A549 (cell line): Measurements from ENCODE around the gene KSR2. TPM values are rescaled to one million over a fixed set of nuclear protein-coding genes. Genes with fewer than 3 reads are reported as not detected.

Source experiments
- ATAC-seq, 2 experiments: fragments of 200-7000 bp in 1 of 2; fragments of >200 bp in 1 of 2; cut with Nextera tagmentation in 1 of 2; cut with Tn5 transposase in 1 of 2; 3 replicates each; pipeline versions ENCODE4 v1.8.0 to v1.9.1; 2018 to 2020; ENCODE audit warnings: mild to moderate bottlenecking in 1 of 2, moderate library complexity in 1 of 2
- CTCF ChIA-PET: fragments of 300-600 bp; sonication (Branson Sonifier 250); formaldehyde crosslinking; extraction: SDS; loops from one replicate; lab custom pipeline; 2021; ENCODE audit warnings: antibody characterized with exemption, inconsistent platforms; lab: Yijun Ruan, JAX
- POLR2A ChIA-PET: fragments of 350-600 bp; formaldehyde crosslinking; extraction: SDS; loops from one replicate; lab custom pipeline; 2021; ENCODE audit warnings: antibody characterized with exemption, inconsistent platforms; lab: Yijun Ruan, JAX
- DNase-seq, 2 experiments: peaks; one replicate each; pipeline versions ENCODE4 v3.0.0 to v3.0.0-alpha.2; 2011 to 2016; ENCODE audit warnings: low read depth in 1 of 2, low spot score in 1 of 2
- FAIRE-seq: peaks from 2 replicates; lab custom pipeline; 2011; peaks lifted over from hg19 to GRCh38; lab: Jason Lieb, UNC
- H3K27ac ChIP-seq, 2 experiments: fragments of >200 bp; sonication (Bioruptor Twin); formaldehyde crosslinking; 3 replicates each; pipeline ENCODE4 v1.5.1; 2016 to 2017
- H3K4me1 ChIP-seq: fragments of >200 bp; sonication (Bioruptor Twin); formaldehyde crosslinking; 3 replicates; pipeline ENCODE4 v1.6.1; 2016
- H3K4me2 ChIP-seq: fragments of >200 bp; sonication (Bioruptor Twin); formaldehyde crosslinking; 3 replicates; pipeline ENCODE4 v1.6.1; 2016
- H3K4me3 ChIP-seq: fragments of >200 bp; sonication (Bioruptor Twin); formaldehyde crosslinking; 3 replicates; pipeline ENCODE4 v1.5.1; 2016
- H3K9me3 ChIP-seq: fragments of >200 bp; sonication (Bioruptor Twin); formaldehyde crosslinking; 3 replicates; pipeline ENCODE4 v1.6.1; 2016
- CEBPB ChIP-seq, 2 experiments: fragments of >200 bp in 1 of 2; sonication (Bioruptor Twin) in 1 of 2; formaldehyde crosslinking in 1 of 2; IDR thresholded peaks; 2 replicates each; pipeline ENCODE4 v1.6.1; 2012 to 2016
- EHF ChIP-seq: fragments of 250-450 bp; sonication (Bioruptor Pico); IDR thresholded peaks from 2 replicates; pipeline ENCODE4 v1.5.0; 2020; ENCODE audit warnings: mild to moderate bottlenecking
- EP300 ChIP-seq, 2 experiments: fragments of >200 bp; sonication (Bioruptor Twin); formaldehyde crosslinking; IDR thresholded peaks; 2 replicates in 1 of 2; 3 replicates in 1 of 2; pipeline ENCODE4 v1.6.1; 2016 to 2017
- FOSB ChIP-seq: fragments of 250-450 bp; sonication (Bioruptor Pico); IDR thresholded peaks from 2 replicates; pipeline ENCODE4 v1.5.0; 2020; ENCODE audit warnings: mild to moderate bottlenecking, moderate library complexity
- HDAC2 ChIP-seq: fragments of 200-600 bp; sonication (generic); IDR thresholded peaks from 2 replicates; pipeline ENCODE4 v1.6.1; 2016
- HOXA7 ChIP-seq: fragments of 250-450 bp; sonication (Bioruptor Pico); IDR thresholded peaks from 2 replicates; pipeline ENCODE4 v1.5.0; 2020; ENCODE audit warnings: mild to moderate bottlenecking, moderate library complexity
- HOXB5 ChIP-seq: fragments of 250-450 bp; sonication (Bioruptor Pico); IDR thresholded peaks from 2 replicates; pipeline ENCODE4 v1.5.0; 2020; ENCODE audit warnings: mild to moderate bottlenecking, moderate library complexity
- JUN ChIP-seq, 2 experiments: fragments of >200 bp; sonication (Bioruptor Twin); formaldehyde crosslinking; IDR thresholded peaks; 2 replicates in 1 of 2; 3 replicates in 1 of 2; pipeline ENCODE4 v1.6.1; 2016 to 2017
- JUNB ChIP-seq: fragments of >200 bp; sonication (Bioruptor Twin); formaldehyde crosslinking; IDR thresholded peaks from 2 replicates; pipeline ENCODE4 v1.6.1; 2016
- KDM1A ChIP-seq: fragments of 200-600 bp; sonication (generic); IDR thresholded peaks from 2 replicates; pipeline ENCODE4 v1.6.1; 2016; ENCODE audit warnings: low read depth, mild to moderate bottlenecking
- MAZ ChIP-seq: fragments of 150-350 bp; IDR thresholded peaks from 2 replicates; pipeline ENCODE4 v1.6.1; 2014; ENCODE audit warnings: antibody characterized with exemption, low read depth, low read length, borderline replicate concordance
- MYC ChIP-seq: IDR thresholded peaks from 2 replicates; pipeline ENCODE4 v1.6.1; 2012; ENCODE audit warnings: mild to moderate bottlenecking, inconsistent platforms, low read length, improper control_type of control experiment, borderline replicate concordance
- POLR2A ChIP-seq: IDR thresholded peaks from 2 replicates; pipeline ENCODE4 v1.6.1; 2012; ENCODE audit warnings: mild to moderate bottlenecking, low read length
- RARB ChIP-seq: fragments of 250-450 bp; sonication (Bioruptor Pico); IDR thresholded peaks from 2 replicates; pipeline ENCODE4 v1.8.0; 2021; ENCODE audit warnings: mild to moderate bottlenecking, moderate library complexity
- ZSCAN20 ChIP-seq: fragments of 250-450 bp; sonication (Bioruptor Pico); IDR thresholded peaks from 2 replicates; pipeline ENCODE4 v1.8.0; 2022; ENCODE audit warnings: mild to moderate bottlenecking, moderate library complexity
- WGBS: methylation state at CpG from one replicate; pipeline ENCODE4 v1.1.6; 2017; ENCODE audit errors: missing lambda C conversion rate; 5-methylcytosine and 5-hydroxymethylcytosine counted together
- polyA plus RNA-seq, 4 experiments: library from polyadenylated mRNA; depleted of rRNA in 3 of 4; stranded (reverse); fragments of >200 nt; fragmentation: RNase III in 1 of 4; extraction: RNeasy Plus Mini Kit Qiagen cat#74134 plus additional on column Dnase treatment in 1 of 4; gene quantifications; 2 replicates in 3 of 4; 3 replicates in 1 of 4; pipeline ENCODE4 v1.2.3, GENCODE V29; 2011 to 2017
- TF ChIP-seq, protein P1 (sequence below): fragments of >200 bp; sonication (Bioruptor Twin); formaldehyde crosslinking; IDR thresholded peaks from 3 replicates; pipeline ENCODE4 v1.5.1; 2016
- TF ChIP-seq, protein P2 (sequence below): IDR thresholded peaks from 2 replicates; pipeline ENCODE4 v1.6.1; 2012
- TF ChIP-seq, protein P3 (sequence below): fragments of 200-600 bp; sonication (generic); IDR thresholded peaks from 2 replicates; pipeline ENCODE4 v1.6.1; 2016; ENCODE audit warnings: antibody characterized with exemption, mild to moderate bottlenecking, moderate library complexity
- TF ChIP-seq, protein P4 (sequence below): fragments of 150-350 bp; IDR thresholded peaks from 2 replicates; pipeline ENCODE4 v1.6.1; 2014; ENCODE audit warnings: low read depth, mild to moderate bottlenecking, low read length

KSR2 gene
- polyA plus RNA-seq, 2 of the 4 experiments (the other 2 are of a cell fraction): 0.37 to 1.2 TPM

DNA sequence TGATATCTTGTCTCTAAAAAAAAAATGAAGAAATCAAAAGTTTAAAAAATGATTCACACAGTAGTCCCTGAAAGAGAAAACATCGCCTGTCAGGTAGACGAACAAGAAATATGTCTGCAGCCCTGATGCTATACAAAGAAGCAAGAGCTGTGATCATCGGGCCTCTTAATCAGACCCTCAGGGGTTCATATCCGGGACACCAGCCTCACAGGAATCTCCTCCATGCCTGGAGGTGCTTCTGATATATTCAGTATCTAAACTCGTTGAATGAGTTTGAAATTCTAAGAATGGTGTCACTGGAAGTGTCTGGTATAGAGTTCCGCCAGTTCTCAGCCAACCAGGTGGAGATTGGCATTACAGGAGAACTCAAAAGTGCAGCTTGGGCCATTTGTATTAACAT lies 64.7 kb downstream of the KSR2 start:
- Histone ChIP-seq H3K27ac (no peak overlapping the region), H3K4me3 (no peak overlapping the region), H3K4me2 (no peak overlapping the region), H3K4me1 (peaks cover 6% of the 10 kb centered on the region; the same call in 1 of the 3 replicates), H3K9me3 (no peaks in the 10 kb centered on the region)
- TF ChIP-seq EHF: no peak
- ChIA-PET POLR2A (no interaction called here), CTCF (interaction anchor here (1.4 kb wide), 1 partner anchor 28 kb away, joined by 3 read pairs; no protein-coding TSS in a partner anchor)
- ATAC-seq (no peak), DNase-seq (no peak), FAIRE-seq (no peak)
- WGBS: 62% methylated on average over 6 of the region's 6 CpGs

DNA sequence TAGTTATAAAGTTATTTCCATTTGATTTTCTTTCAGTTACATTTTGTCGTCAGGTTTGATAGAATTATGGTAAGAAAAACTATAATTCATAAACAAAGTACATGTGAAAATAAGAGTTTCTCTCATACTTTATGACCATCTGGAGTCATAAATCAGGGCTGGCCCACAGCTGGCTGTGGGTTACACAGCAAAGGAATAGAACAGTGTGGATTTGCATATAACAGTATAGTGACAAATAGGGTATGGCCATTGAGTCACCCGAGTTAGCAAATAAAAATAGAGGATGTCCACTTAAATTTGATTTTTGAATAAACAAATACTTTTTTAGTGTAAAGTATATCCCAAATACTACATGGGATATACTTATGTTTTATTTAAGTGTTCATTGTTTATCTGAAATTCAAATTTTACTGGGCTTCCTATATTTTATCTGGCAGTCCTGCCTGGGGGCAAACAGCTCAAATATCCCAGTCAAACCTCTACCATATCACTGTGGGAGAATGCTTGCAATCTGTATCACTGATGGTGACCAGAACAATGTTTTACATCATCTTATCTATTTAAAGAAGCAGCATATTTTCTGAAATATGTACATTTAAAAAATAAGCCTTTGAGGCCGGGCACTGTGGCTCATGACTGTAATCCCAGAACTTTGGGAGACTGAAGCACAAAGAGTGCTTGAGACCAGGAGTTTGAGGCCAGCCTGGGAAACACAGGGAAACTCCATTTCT lies 65.5 kb downstream of the KSR2 start:
- DNase-seq: no peak
- H3K27ac ChIP-seq: no peak overlapping the region
- TF ChIP-seq MYC (no peak), MAZ (no peak), EHF (no peak), HDAC2 (no peak), POLR2A (no peak), JUNB (no peak), RARB (CRISPR knock-in tag) (no peak), JUN (IDR thresholded peaks at IDR 0.05) (no peak), EP300 (IDR thresholded peaks at IDR 0.05) (no peak), HOXB5 (CRISPR knock-in tag) (no peak), ZSCAN20 (CRISPR knock-in tag) (no peak), CEBPB (IDR thresholded peaks at IDR 0.05) (no peak), KDM1A (no peak), FOSB (no peak), HOXA7 (CRISPR knock-in tag) (no peak)
- TF ChIP-seq, protein P1, sequence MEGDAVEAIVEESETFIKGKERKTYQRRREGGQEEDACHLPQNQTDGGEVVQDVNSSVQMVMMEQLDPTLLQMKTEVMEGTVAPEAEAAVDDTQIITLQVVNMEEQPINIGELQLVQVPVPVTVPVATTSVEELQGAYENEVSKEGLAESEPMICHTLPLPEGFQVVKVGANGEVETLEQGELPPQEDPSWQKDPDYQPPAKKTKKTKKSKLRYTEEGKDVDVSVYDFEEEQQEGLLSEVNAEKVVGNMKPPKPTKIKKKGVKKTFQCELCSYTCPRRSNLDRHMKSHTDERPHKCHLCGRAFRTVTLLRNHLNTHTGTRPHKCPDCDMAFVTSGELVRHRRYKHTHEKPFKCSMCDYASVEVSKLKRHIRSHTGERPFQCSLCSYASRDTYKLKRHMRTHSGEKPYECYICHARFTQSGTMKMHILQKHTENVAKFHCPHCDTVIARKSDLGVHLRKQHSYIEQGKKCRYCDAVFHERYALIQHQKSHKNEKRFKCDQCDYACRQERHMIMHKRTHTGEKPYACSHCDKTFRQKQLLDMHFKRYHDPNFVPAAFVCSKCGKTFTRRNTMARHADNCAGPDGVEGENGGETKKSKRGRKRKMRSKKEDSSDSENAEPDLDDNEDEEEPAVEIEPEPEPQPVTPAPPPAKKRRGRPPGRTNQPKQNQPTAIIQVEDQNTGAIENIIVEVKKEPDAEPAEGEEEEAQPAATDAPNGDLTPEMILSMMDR: no peak
- TF ChIP-seq, protein P2, sequence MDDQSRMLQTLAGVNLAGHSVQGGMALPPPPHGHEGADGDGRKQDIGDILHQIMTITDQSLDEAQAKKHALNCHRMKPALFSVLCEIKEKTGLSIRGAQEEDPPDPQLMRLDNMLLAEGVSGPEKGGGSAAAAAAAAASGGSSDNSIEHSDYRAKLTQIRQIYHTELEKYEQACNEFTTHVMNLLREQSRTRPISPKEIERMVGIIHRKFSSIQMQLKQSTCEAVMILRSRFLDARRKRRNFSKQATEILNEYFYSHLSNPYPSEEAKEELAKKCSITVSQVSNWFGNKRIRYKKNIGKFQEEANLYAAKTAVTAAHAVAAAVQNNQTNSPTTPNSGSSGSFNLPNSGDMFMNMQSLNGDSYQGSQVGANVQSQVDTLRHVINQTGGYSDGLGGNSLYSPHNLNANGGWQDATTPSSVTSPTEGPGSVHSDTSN: no peak
- TF ChIP-seq, protein P3, sequence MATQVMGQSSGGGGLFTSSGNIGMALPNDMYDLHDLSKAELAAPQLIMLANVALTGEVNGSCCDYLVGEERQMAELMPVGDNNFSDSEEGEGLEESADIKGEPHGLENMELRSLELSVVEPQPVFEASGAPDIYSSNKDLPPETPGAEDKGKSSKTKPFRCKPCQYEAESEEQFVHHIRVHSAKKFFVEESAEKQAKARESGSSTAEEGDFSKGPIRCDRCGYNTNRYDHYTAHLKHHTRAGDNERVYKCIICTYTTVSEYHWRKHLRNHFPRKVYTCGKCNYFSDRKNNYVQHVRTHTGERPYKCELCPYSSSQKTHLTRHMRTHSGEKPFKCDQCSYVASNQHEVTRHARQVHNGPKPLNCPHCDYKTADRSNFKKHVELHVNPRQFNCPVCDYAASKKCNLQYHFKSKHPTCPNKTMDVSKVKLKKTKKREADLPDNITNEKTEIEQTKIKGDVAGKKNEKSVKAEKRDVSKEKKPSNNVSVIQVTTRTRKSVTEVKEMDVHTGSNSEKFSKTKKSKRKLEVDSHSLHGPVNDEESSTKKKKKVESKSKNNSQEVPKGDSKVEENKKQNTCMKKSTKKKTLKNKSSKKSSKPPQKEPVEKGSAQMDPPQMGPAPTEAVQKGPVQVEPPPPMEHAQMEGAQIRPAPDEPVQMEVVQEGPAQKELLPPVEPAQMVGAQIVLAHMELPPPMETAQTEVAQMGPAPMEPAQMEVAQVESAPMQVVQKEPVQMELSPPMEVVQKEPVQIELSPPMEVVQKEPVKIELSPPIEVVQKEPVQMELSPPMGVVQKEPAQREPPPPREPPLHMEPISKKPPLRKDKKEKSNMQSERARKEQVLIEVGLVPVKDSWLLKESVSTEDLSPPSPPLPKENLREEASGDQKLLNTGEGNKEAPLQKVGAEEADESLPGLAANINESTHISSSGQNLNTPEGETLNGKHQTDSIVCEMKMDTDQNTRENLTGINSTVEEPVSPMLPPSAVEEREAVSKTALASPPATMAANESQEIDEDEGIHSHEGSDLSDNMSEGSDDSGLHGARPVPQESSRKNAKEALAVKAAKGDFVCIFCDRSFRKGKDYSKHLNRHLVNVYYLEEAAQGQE: no peak
- TF ChIP-seq, protein P4, sequence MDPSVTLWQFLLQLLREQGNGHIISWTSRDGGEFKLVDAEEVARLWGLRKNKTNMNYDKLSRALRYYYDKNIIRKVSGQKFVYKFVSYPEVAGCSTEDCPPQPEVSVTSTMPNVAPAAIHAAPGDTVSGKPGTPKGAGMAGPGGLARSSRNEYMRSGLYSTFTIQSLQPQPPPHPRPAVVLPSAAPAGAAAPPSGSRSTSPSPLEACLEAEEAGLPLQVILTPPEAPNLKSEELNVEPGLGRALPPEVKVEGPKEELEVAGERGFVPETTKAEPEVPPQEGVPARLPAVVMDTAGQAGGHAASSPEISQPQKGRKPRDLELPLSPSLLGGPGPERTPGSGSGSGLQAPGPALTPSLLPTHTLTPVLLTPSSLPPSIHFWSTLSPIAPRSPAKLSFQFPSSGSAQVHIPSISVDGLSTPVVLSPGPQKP: no peak
- TF ChIP-seq, all 56 proteins: peak for 0
- ATAC-seq (no peak), FAIRE-seq (no peak)
- ChIA-PET CTCF (interaction anchor here (0.6 kb wide), 1 partner anchor 119 kb away, joined by 3 read pairs; no protein-coding TSS in a partner anchor), POLR2A (no interaction called here)
- Histone ChIP-seq H3K4me1 (peaks cover 6% of the 10 kb centered on the region; the same call in 1 of the 3 replicates), H3K4me3 (no peak overlapping the region), H3K9me3 (no peaks in the 10 kb centered on the region), H3K4me2 (no peak overlapping the region)
- 45% methylated on average over 3 of the region's 3 CpGs for WGBS
